ENCODE measurements around the gene CATSPER1. TPM values are rescaled to one million over a fixed set of nuclear protein-coding genes. Genes with fewer than 3 reads are reported as not detected.

CATSPER1 gene
- total RNA-seq, 1 experiment from 2014 or later: 2.4 TPM

GRCh38 chr11:65968600-65969482 lies 57.4 kb downstream of the CATSPER1 start (continued):
- no peak for TF ChIP-seq ATF3 (IDR thresholded peaks at IDR 0.05)
- TF ChIP-seq ELF1 (IDR thresholded peaks at IDR 0.05; ENCODE audit: borderline replicate concordance, low read depth): no peak
- no peak for TF ChIP-seq CEBPB (IDR thresholded peaks at IDR 0.05; ENCODE audit: low read depth)
- no peak for TF ChIP-seq TCF7L2 (IDR thresholded peaks at IDR 0.05; ENCODE audit: borderline replicate concordance, extremely low read depth, insufficient read depth, insufficient read length)
- TF ChIP-seq EZH2 (IDR thresholded peaks at IDR 0.05): no peak

- H3K9ac ChIP-seq (ENCODE audit: low read length): no peak overlapping the region
- ChIA-PET RAD21 (ENCODE audit: low non-redundant PET in 1 of 2, low total read pairs in 2 of 2, uncharacterized antibody in 2 of 2, unreplicated experiment in 2 of 2) (no interaction called here), CTCF (no interaction called here), POLR2A (no interaction called here)
- H4K20me1 ChIP-seq (ENCODE audit: insufficient read depth): no peaks in the 10 kb centered on the region
- no peaks in the 10 kb centered on the region for H3K9me3 ChIP-seq (ENCODE audit: control insufficient read depth in 1 of 2, insufficient read depth in 1 of 2, low read depth in 1 of 2, low read length in 2 of 2)
- no peaks in the 10 kb centered on the region for H3K9me2 ChIP-seq (ENCODE audit: insufficient read depth)
- no peak overlapping the region for H3K27ac ChIP-seq (ENCODE audit: low read depth, low read length)
- no peak overlapping the region for H2AFZ ChIP-seq (ENCODE audit: low read depth, low read length, poor library complexity, severe bottlenecking)
- H3K4me1 ChIP-seq (ENCODE audit: control insufficient read depth in 1 of 2, insufficient read depth in 2 of 2, low read length in 2 of 2): peaks cover 8 to 9% of the 10 kb centered on the region in 2 experiments; a peak in 3 of 4 replicates
- H3K27me3 ChIP-seq (ENCODE audit: insufficient read depth, low read length): no peaks in the 10 kb centered on the region
- no TSS peak for BruUV-seq (replicated peaks)
- DNase-seq (ENCODE audit: low read depth, low spot score) (no peak), ATAC-seq (no peak)
- H3K4me2 ChIP-seq (ENCODE audit: low read length): no peak overlapping the region
- peaks cover 33 to 46% of the 10 kb centered on the region in 2 experiments; a peak in 3 of 4 replicates for H3K36me3 ChIP-seq (ENCODE audit: control insufficient read depth in 1 of 2, insufficient read depth in 2 of 2, low read length in 2 of 2)
- H3K79me2 ChIP-seq (ENCODE audit: insufficient read depth, low read length): peaks cover 44% of the 10 kb centered on the region
- H3K4me3 ChIP-seq (replicated peaks in 1 of 2; ENCODE audit: low read depth in 1 of 2, low read length in 2 of 2): no peak overlapping the region
- intact Hi-C loops (cut with micrococcal nuclease): no loop called here
- TF ChIP-seq RAD21 (IDR thresholded peaks at IDR 0.05; ENCODE audit: low read depth) (no peak), REST (IDR thresholded peaks at IDR 0.05; ENCODE audit: low read depth) (no peak), ATF3 (IDR thresholded peaks at IDR 0.05) (no peak), EGR1 (IDR thresholded peaks at IDR 0.05; ENCODE audit: low read depth) (no peak), POLR2AphosphoS5 (IDR thresholded peaks at IDR 0.05; ENCODE audit: low read depth, low read length) (no peak), JUND (IDR thresholded peaks at IDR 0.05) (no peak), TCF7L2 (IDR thresholded peaks at IDR 0.05; ENCODE audit: borderline replicate concordance, extremely low read depth, insufficient read depth, insufficient read length) (no peak), ZFX (IDR thresholded peaks at IDR 0.05) (no peak), SRF (IDR thresholded peaks at IDR 0.05; ENCODE audit: low read depth) (no peak), YY1 (IDR thresholded peaks at IDR 0.05; ENCODE audit: extremely low read depth, insufficient replicate concordance, low read depth, low read length) (no peak), ZBTB33 (IDR thresholded peaks at IDR 0.05; ENCODE audit: extremely low read depth, insufficient replicate concordance, low read length) (no peak), MAX (IDR thresholded peaks at IDR 0.05) (no peak), SIN3A (IDR thresholded peaks at IDR 0.05; ENCODE audit: low read depth) (no peak), ELF1 (IDR thresholded peaks at IDR 0.05; ENCODE audit: borderline replicate concordance, low read depth) (no peak), POLR2A (IDR thresholded peaks at IDR 0.05; ENCODE audit: borderline replicate concordance, extremely low read depth, insufficient read depth, insufficient read length) (no peak), CEBPB (IDR thresholded peaks at IDR 0.05; ENCODE audit: low read depth) (no peak), FOSL1 (IDR thresholded peaks at IDR 0.05; ENCODE audit: low read depth) (no peak)
These were observed 58.8 kb downstream of the CATSPER1 start for GRCh38 chr11:65967329-65967934.

Measured in HCT116 (cell line).